HG03558 (cell line): Measurements from ENCODE around the gene TOB2.
"Not testable (repeated sequence)": the region's sequence is repeated elsewhere in the genome, so short reads cannot be mapped to it uniquely, and the experiment has no call there.

Source experiments
- ATAC-seq: cut with Tn5 transposase; IDR thresholded peaks from one replicate; pipeline ENCODE4 v1.9.1; 2021; ENCODE audit warnings: moderate number of reproducible peaks; ENCODE audit not compliant: unreplicated experiment; ENCODE audit errors: extremely low read depth

The TOB2 gene

DNA sequence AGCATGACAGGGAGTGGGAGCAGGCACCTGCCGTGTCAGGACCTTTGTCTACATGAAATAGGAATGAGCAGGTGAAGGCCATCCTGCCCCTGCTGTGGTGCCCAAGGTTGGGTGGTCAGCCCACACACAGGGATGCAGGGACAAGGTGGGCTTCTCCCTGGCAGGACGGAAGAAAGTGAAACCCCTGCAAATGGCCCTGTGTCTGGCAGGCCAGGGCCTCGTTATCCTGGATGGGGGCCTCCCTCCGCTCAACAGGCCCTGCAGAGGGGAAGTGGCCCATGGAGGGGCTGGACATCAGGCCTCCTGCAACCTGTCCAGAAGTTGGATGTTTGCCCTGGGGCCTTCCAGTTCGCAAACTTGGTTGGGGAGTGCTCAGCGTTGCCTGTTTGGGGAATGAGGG, 14.9 kb downstream of the TOB2 start:
- ATAC-seq, result no peak

DNA sequence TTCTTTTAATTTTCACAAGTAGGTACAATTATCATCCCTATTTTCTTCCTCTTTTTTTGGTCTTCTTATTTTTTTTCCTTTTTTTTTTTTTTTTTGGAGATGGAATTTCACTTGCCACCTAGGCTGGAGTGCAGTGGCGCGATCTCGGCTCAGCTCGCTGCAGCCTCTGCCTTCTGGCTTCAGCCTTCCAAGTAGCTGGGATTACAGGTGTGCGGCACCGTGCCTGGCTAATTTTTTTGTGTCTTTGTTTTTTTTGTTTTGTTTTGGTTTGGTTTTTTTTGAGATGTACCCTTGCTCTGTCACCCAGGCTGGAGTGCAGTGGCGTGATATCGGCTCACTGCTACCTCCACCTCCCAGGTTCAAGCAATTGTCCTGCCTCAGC, 16.7 kb downstream of the TOB2 start:
- no peak for ATAC-seq

DNA sequence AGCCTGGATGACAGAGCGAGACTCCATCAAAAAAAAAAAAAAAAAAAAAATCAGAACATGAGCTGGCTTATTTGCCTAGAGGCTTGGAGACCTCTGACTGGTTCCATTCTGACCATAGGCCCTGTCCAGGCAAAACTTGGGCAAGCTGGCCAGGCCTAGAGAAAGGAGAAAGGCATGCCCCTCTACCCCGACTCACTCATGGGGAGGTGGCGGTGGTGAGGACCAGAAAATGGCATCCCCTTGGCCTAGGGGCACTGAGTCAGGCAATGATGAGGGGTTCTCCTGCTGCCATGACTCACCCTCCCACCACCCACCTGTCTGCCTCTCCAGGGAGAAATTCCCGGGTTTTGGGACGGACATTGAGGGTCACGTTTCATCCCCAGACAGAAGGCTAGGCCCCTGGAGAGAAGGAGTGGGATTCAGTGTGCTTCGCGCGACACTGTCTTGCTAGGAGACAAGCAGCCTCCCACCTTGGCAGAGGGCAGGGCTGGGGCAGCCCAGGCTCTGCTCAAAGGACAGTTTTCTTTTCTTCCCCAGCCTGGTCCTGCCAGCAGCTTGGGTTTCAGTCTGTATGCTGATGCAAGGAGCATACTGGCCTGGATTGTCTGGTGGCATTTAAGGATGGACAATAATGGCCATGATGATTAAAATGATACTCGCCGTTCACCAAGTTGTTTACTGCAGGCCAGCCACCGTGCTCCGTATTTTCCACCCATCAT, 17.2 kb downstream of the TOB2 start:
- ATAC-seq, result no peak

DNA sequence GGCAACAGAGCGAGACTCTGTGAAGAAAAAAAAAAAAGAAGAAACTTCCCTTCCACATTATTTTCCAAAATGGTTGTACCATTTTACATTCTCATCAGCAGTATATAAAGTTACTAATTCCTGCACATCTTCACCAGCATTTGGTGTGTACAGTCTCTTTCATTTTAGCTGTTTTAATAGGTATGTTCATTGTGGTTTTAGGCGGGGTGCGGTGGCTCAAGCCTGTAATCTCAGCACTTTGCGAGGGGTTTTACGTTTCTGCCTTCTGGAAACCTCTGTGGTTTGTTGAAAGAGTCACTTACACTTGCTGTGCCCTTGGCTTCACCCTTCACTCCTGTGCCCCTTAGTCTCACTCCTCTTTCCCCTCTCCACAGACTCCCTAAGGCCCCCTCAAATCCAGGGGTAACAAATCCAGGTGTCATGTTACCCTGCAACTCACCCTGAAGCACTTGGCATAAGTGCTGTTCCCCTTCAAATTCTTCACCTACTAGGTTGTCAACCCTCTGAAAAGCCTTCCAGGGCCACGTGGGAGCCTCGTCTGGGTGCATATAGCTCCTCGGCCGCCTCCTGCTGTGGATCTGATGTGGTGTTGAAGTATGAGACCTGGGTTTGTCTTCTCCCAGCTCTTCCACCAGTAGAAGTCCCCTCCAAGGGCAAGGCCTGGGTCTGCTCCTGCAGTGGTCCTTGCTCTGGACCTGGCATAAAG, 20.8 kb downstream of the TOB2 start:
- ATAC-seq, result no peak

DNA sequence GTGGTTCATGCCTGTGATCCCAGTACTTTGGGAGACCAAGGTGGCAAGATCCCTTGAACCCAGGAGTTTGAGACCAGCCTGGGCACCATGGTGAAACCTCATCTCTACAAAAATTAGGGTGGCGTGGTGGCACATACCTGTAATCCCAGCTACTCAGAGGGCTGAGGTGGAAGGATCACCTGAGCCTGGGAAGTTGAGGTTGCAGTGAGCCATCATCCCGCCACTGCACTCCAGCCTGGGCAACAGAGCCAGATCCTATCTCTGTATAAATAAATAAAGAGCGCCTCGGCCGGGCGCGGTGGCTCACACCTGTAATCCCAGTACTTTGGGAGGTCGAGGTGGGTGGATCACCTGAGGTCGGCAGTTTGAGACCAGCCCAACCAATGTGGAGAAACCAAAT, 27.9 kb downstream of the TOB2 start:
- ATAC-seq, result no peak

DNA sequence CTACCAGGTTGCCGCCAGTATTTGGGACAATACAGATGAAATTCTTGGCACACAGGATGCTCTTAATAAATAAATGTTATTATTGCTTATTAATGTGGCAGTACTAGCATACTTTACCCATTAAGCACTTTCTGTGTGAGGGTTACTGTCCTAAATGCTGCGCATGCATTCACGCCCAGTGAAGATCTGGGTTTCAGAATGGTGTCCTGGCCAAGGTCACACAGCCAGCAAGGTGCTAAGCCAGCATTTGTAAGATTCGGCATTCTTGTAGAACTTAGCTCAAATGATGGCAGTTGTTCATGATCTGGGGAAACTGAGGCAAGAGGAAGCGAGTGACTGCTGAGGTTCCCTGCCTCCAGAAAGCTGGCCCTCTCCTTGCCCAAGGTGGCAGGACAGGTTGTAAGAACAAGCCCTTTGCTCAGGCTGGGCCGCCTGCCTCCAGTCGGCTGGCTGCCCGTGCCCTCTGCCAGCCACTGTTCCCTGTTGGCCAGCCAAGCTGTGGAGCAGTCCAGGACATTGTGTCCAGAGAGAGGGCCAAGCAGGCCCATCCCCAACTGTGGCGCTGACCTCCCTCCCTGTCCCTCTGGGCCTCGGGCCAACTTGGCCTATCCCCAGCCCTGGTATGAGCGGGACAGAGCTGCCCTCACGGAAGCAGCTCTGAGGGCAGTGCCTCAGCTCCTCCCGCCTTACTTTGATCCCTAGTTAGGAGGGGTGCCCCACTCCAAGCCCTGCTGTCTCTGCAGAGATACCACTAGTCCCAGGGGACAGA, 28.8 kb downstream of the TOB2 start:
- no peak for ATAC-seq

DNA sequence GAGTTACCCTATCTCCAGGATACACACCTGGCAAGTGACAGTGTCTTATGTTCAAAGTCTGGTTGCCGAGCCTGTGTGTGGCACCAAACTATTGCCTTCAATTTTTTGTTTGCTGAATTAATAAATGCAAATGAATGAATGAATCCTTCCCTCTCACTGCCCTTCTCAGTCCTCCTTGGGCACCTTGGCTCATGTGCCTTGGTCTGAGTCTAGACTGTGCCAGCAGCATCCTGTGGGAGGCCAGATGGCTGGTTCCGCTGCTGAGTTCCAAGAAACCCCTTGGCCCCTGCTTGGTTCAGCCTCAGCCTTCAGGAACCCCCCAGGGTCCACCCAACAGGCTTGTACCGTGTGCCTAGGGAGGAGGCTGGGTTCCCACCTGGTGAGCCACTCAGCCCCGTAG, 31.0 kb downstream of the TOB2 start:
- no peak for ATAC-seq

DNA sequence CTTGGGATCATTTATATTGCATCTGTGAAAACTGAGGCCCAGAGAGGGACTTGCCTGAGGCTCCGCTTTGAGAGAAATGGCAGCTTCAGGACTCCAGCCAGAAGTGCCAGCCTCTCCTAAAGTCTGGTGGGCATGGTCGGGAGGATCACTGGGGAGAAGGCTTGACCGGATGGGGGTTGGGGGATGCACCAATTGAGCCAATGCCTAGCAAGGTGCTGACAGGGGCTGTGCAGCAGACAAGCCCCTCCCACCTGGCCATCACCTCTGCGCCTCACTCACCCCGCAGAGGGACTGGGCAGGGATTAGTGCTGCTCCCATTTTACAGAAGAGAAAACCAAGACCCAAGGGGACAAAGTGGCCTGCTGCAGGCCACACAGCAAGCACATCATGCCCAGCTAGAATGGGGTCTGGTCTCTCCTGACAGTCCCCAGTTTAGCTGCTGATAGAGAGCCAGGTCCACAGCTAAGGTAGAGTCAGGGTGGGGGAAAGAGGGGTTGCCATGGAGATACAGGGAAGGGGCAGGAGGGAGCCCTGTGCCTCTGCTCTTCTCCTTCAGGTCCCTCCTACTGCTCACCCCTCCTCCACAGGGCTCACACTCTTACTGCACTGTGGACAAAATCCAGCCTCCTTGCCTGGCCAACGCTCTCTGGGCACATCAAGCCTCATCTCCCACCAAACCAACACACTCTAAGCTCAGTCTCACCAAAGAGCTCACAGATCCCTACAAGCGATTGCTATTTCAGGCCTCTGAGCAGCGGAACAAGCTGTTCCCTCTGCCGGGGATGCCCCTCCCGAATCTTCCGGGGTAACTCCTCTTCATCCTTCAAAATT, 35.4 kb downstream of the TOB2 start:
- no peak for ATAC-seq

DNA sequence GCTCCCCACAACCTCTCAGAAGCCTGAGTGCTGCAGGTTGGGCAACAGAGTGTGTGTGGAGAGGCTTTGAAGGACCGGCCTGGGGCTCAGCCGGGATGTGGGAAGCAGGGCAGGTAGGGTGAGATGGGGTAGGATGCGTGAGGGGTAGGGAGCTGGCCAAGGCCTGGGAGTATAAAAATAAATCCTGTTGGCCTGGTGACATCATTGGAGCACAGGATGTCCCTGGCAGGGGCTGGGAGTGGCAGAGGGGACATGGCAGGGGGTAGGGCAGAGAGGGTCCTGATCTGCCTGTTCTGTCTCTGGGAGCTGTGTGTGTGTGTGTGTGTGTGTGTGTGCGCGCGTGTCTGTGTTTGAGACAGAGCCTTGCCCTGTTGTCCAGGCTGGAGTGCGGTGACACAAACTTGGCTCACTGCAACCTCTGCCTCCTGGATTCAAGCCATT, 36.3 kb downstream of the TOB2 start:
- no peak for ATAC-seq

DNA sequence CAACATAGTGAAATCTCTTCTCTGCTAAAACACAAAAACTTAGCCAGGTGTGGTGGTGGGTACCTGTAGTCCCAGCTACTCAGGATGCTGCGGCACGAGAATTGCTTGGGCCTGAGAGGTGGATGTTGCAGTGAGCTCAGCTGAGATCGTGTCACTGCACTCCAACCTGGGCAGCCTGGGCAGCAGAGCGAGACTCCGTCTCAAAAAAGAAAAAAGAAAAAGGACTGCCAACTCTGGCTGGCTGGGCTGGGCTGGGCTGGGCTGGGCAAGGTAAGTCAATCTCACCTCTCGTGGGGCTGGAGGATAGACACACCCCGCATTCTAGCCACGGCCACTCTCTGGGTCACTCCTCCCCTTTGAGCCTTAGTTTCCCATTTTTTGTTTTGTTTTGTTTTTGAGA, 37.9 kb downstream of the TOB2 start:
- ATAC-seq, result no peak

DNA sequence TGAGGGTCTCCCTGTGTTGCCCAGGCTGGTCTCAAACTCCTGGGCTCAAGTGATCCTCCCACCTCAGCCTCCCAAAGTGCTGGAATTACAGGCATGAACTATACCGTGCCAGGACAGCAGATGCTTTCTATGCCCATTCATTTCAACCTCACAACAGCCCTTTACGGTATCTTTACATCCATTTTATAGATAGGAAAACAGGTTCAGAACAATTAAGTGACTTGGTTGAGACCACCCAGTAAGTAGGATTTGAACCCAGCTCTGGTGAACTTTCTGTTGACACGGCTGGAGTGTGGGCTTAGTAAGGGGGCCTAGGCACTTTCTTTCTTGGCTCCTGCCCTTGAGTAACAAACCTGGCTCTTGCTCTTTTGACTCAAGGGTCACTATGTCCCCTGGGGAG, 39.2 kb downstream of the TOB2 start:
- no peak for ATAC-seq

DNA sequence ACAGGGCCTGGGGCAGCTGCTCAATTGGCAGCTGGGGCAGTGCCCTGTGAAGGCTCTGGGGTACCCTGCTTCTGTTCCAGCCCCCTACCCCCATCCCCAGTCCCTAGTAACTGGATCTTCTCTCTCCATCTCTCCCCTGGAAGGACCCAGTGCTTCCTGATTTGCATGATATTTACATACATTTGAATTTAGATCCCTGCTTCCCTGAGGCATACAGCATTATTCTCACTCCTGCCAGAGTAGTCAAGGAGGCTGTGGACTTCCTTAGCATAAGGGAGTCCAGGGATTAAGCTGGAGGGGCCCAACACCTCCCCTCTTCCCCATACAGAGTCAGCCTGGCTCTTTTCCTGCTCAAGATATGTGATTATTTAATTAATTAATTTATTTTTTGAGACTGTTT, 40.2 kb downstream of the TOB2 start:
- ATAC-seq, result no peak

DNA sequence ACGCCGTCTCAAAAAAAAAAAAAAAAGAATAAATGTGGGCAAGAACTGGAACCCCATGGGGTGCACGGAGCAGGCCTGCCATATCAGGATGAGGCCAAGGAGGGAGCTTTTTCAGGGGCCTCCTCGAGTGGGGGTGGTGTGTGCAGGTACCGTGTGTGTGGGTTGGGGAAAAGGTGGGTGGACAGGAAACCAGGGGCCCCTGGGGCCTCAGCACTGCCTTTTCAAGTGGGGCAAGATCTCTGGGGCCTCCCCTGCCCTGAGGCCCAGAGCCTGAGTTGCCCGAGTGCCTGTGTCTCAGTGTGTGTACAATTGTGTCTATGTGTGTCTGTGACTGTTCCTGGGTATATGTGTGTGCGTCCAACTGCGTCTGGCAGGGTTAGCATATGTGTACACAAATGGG, 41.0 kb downstream of the TOB2 start:
- ATAC-seq, result no peak

DNA sequence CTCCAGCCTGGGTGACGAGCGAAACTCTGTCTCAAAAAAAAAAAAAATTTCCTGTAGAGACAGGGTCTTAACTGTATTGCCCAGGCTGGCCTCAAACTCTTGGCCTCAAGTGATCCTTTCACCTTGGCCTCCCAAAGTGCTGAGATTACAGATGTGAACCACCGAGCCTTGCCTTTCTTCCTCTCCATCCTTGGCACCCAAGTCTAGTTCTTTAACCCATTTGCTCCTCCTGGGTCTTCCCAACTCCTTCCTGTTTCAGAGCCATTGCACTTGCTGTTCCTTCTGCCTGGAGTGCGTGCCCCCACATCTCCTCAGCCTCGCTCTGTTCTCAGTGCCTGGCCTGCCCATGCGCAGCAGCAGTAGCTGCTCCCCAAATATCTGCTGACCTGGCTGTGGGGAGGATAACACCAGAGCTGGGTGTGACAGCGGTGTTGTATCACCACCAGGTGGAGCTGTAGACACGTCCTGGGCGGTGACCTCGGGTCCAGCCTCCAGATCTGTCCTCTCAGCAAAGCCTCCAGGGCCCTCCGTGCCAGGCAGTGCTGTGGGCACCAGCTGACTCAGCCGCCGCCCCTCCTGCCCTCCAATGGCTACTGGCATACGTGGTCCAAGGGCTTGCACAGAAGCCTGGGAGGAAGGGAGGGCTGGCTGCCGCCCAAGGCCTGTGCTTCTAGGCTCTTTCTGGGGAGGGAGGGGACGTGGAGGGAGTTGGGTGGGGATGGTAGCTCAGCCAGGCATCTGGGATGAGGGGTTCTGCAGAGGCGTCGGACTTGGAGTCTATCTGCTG, 42.9 kb downstream of the TOB2 start:
- ATAC-seq, result peak; percentile 62

DNA sequence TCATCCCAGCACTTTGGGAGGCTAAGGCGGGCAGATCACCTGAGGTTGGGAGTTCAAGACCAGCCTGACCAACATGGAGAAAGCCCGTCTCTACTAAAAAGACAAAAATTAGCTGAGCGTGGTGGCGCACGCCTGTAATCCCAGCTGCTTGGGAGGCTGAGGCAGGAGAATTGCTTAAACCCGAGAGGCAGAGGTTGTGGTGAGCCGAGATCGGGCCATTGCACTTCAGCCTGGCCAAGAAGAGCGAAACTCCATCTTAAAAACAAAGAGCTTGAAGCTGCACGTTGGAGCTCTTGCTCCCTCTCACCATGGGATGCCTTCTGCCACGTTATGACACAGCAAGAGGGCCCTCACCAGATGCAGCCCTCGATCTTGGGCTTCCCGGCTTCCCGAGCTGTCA, 43.8 kb downstream of the TOB2 start:
- ATAC-seq, result not testable (repeated sequence)

DNA sequence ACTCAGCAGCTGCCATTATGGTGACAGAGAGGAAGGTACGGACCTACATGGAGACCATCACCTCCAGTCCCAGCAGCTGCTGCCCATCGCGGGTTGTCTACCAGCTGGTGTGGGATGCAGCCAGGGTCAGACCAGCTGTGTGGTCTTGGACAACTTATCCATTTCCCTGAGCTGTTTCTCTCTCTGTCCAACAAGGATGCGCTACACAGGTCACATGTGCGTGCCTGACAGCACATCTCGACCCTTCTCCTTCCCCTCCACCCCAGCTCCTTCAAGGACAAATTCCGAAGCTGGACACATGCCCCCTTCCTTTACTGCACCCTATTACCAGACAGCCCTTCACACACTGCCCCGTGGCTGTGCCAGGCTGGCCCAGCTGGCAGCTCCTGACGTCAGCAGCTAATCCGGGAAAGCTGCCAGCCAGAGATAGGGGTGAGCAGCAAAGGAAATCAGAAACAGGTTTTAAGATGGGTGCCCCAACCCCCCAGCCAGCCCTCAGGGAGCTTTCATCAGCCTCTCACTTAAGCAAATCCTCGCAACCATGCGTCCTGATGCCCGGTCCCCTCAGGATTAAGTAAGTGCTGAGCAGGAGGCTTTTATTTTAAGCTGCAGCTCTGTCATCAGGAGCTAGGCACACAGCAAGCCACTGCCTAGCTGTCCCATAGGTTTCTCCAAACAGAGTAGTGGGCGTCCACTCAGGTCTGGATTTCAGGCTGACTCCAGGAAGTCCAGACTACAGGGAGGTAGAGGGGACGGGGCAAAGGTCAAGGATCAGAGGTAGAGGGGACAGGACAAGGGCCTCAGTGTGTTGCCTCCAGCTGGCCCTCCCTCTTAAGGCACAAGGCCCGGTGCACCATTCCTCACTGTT, 44.6 kb downstream of the TOB2 start:
- ATAC-seq, result no peak

DNA sequence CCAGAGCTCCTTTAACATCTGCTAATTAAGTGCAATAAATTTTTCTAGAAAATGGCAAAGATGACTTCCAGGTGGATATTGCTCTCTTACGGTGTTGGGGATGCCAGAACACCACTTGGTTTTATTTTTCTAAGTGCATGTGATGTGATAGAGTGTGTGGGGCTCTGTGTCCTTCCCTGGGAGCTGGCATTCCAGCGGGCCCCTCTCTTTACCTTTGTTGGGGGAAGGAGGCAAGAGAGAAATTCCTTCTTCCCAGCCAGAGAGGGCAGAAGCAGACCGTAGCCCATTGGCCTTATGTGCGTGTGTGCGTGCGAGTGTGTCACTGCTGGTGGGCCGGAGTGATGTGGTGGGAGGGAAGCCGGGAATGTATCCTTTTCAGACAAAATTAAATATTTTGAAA, 47.7 kb downstream of the TOB2 start:
- no peak for ATAC-seq

DNA sequence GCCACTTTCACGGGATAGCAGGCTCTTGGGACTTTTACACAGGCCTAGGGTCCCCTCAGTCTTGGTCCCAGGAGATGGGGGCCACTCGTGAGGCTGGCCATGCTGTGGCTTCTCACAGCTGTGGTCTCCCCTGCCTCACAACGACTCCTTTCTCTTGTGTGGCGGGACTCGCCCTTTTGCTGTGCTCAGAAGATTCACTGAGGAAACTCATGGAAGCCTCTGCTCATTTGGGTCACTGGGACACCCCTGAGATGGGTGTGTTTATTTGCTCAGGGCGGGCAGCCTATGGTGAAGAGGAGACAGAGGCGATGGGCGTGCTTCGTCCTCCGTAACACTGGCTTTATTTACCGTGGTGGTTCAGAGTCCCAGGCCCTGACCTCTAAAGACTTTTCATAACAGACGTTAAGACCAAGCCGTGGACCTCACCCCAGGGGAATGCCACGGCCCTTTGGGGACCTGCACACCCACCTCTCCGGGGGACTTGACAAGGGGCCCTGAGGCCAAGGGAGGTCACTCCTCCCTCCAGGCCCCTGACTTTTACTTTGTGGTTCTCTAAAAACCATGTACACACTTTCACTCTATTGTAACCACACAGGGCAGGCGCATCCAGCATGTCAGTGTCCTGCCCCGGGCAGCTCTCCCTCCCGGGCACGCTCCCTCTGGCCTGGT, 49.3 kb downstream of the TOB2 start:
- ATAC-seq, result no peak
